NCI-H2171 (cell line): ENCODE results near the gene CIDEA.

Experiments
- DNase-seq: peaks from one replicate; lab custom pipeline; 2025; lab: John Stamatoyannopoulos, UW

The CIDEA gene

GRCh38 chr18:12274793-12275192, 20.6 kb downstream of the CIDEA start:
- DNase-seq: no peak

- no peak for DNase-seq
These were observed 22.8 kb downstream of the CIDEA start for GRCh38 chr18:12276736-12277554.

- DNase-seq: peak; percentile 7
These were observed 24.1 kb downstream of the CIDEA start for GRCh38 chr18:12278215-12278671.

DNA sequence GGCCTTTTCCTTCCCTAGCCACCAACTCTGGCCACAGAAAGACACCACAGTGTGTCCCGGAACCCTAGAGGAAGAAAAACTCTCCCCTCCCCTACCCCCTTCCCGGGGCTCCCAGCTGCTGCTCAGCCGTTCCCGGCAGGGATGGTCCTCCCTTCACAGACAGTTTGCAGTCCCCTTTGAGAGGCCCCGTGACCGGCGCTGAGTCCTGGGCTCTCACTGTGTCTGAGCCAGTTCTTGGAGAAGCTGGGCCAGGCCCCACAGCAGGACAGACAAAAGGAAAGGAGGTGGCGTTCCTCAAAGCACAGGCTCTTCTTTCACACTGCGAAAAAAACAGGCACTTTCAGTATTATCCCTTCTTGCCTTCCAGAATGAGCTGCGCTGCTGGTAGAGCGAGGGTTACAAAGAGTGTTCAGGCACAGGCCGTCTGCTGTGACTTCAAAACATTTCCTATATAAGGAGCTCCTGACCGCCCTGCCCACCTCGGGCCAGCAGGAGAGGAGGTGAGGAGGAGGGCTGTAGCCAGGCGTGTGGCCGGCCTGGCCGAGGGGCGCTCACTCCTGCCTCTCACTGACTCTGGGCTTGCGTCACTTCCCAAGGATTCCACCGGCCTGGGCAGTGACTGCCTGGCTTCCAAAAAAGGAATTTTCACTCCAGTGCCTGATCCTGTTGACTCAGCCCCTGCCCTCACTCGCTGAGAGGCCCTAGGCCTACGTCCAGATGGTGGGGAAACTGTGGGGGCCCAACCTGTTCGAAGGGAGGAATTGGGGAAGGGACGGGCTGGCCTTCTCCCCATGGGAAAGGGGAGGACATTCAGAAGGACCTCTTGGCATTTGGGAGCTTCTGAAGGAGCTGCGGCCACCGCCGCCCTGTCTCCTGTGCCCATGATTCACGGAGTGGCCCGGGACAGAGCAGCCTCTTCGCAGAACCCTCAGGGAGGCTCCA, 24.9 kb downstream of the CIDEA start:
- DNase-seq: no peak

GRCh38 chr18:12279781-12280531, 25.8 kb downstream of the CIDEA start:
- no peak for DNase-seq

DNA sequence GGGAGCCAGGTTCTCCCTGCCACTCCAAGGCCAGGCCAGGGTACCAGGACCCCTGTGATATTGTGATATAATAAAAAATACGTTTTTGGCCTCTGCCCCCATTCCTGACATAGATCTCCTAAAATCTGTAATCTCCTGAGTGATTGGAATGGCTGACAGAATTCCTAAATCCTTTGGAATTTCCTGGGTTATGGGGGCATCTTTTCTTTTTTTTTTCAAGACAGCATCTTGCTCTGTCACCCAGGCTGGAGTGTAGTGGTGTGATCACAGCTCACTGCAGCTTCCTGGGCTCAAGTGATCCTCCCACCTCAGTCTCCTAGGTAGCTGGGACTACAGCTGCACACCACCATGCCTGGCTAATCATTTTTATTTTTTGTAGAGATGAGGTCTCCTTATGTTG, 27.7 kb downstream of the CIDEA start:
- no peak for DNase-seq

- DNase-seq: no peak
These were observed 28.4 kb downstream of the CIDEA start for GRCh38 chr18:12282442-12283039.

DNA sequence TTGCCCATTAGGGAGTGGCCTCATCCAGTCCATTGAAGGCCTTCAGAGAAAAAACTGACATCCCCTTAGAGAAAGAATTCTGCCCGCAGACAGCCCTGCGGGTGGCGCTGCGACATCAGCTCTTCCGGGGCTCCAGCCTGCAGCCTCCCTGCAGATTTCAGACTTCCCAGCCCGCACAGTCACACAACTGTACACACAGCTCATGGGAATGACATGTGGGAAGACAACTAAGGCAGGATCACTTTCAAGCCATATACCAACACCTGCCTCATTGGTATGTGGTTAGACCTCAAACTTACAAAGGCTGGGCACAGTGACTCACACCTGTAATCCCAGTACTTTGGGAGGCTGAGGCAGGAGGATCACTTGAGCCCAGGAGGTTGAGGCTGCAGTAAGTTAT, 29.1 kb downstream of the CIDEA start:
- no peak for DNase-seq

- no peak for DNase-seq
These were observed 29.5 kb downstream of the CIDEA start for GRCh38 chr18:12283666-12284065.

DNA sequence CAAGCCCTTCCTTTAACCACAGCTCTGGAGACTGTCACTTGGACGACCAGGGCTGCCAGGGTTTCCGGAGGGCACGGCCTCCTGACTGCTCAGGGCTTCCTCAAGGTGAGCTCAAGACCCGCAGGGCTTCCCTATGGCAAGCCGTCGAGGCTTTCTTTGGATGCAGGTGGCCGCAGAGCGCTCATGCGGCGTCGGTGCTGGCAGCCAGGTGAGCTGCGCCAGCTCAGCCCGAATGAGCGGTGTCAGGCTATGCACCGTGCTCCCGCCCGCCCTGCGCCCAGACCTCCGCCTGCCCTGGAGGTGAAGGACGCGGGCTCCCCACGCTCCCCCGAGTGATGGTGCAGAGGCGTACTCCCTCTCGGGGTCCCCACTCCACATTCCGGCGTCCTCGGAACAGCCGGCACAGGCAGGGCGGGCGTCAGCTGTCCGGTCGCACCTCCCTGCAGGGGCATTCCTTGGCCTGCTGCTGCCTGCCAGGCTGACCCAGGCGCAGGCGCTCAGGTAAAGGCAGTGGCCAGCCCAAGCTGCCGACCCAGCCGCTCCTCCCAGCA, 33.0 kb downstream of the CIDEA start:
- DNase-seq: no peak

DNA sequence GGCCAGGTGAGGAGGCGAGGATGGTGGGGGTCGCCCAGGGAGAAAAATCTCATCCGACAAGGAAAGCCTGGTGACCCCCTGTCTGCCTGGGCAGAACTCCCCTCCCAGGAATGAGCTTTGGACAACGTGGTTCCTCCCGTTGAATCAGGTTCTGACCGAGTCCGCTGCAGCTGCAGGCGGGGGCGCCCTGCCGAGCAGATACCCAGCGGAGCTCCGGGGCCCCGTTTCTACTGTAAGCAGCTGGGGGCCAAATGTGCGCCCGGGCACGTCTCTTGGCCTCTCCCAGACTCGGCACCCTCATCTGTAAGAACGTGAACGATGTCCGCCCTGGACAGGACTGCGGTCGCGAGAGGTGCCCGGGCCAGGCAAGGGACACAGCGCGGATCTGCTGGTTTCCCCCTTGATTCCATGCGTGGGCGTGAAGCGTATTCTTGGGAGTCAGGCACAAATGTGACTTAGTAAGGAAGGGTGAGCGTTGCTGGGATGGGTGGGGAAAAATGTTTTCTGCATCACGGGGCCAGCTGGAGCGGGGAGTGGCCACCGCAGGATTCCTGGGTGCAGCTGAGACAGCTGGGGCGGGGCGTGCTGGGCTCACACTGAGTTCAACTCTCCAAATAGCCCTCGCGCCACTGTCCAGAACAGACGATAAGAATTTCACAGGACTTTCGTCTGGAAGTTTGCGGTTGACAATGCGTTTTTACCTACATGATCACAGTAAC, 33.7 kb downstream of the CIDEA start:
- peak; percentile 4 for DNase-seq

GRCh38 chr18:12288403-12288755, 34.2 kb downstream of the CIDEA start:
- DNase-seq: no peak

DNA sequence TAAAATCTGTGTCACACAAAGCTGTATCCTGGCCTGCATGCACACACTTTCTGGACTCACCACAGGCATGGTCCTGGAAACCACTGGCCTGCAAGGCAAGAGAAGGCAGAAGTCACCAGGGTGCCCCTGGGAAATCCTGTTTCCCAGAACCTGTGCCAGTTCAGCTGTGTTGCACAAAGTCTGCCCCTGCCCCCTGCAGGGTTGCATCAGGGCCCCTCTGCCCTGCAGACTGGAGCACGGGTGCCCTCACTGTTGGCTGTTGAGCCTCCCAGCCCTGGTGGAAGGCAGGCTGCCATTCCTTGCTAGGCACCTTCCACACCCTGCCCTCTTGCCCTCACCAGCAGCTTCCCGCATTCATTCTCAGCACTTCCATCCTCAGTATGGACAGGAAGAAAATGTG, 35.9 kb downstream of the CIDEA start:
- no peak for DNase-seq

DNA sequence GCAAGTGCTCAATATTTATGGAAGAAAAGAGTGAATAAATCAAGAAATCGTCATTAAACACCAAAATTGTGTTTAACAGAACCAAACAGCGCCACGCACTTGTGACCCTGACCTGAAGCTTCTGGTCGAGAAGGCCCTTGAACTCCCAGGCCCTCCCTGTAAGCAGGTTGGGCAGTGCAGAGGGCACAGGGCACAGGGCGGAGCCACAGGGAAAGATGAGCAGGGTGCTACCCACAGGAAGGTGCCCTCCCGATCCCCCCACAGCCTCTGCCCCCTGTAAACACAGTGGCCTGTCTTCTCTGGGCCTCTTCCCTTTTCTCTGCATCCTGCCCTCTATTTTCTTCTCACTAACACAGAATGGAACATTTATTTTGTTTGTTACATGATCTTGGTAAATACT, 37.0 kb downstream of the CIDEA start:
- no peak for DNase-seq

DNA sequence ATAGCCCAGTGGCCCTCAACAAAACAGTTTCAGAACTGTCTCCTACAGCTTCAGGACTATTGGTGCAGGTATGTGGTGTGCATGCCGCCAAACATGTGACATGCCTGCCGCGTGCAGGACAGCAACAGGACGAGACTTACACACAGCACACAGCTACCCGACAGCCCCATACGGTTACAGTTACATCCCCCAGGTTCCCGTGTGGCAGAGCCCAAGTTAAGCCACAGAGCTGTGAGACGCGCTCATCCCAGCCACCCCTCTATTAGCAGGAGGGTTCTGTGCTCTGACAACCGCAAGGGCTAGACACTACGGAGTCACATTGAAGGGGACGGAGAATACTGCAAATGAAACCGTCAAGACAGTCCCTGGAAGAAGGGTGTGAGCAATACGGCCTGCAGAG, 37.5 kb downstream of the CIDEA start:
- DNase-seq: no peak

DNA sequence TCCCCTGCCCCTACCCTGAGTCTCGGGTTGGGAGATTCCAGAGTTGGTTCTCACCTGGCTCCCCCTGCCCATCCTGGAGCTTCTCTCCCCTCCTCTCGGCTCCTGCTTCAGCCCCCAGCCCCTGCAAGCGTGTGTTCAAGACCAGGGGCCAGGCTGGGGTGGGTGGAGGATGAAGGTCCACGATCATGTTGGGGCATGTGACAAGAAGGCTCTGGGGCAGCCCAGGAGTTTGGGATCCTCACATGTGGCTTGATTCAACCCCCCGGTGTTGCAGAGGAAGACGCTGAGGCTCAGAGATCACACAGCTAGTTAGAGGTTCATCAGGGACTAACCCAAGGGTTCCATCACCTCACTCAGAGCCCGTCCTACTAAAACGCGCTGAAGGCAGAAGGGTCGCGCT, 39.7 kb downstream of the CIDEA start:
- no peak for DNase-seq

DNA sequence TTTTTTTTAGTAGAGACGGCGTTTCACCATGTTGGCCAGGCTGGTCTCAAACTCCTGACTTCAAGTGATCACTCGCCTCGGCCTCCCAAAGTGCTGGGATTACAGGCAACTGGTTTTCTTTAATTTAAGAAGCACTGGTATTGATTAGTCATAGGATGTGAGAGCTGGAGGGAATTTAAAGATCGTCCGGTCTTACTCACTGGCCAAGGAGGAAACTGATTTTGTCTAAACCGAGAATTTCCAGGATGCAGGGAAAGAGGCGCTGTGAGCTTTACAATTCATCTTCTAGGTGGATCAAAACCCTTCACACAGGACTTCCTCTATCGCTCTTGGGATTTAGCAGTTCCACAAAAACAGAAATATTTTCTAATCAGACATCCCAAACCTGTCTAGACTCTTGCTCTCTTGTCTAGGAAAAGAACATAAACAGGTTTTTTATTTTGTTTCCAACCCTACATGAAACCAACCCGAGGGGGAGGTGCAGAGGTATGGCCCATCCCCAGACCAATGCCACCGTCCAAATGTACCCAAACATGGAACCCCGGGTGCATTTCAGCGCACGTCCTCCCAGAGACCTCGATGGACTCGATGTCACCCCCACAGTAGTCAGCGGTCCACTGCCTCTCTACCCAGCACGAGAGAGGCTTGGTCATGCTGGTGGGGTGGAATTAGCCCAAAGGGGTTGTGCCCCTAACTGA, 41.4 kb downstream of the CIDEA start:
- no peak for DNase-seq

GRCh38 chr18:12296087-12296403, 41.9 kb downstream of the CIDEA start:
- DNase-seq: no peak

GRCh38 chr18:12296457-12296856, 42.3 kb downstream of the CIDEA start:
- DNase-seq: no peak

GRCh38 chr18:12299862-12300261, 45.7 kb downstream of the CIDEA start:
- no peak for DNase-seq
